SK-N-MC (cell line): Measurements from ENCODE around the gene MLANA.

Source experiments
- EZH2 ChIP-seq: fragments of 200-600 bp; sonication (generic); IDR thresholded peaks from one replicate; pipeline ENCODE4 v1.6.1; 2017; ENCODE audit warnings: antibody characterized with exemption
- FOXP2 ChIP-seq: optimal IDR thresholded peaks from 2 replicates; pipeline ENCODE3; 2011; ENCODE audit warnings: mild to moderate bottlenecking, moderate library complexity; ENCODE audit not compliant: insufficient read depth; ENCODE audit errors: extremely low read length, control extremely low read depth
- POLR2AphosphoS5 ChIP-seq: IDR thresholded peaks from 2 replicates; pipeline ENCODE4 v1.6.1; 2012; ENCODE audit warnings: mild to moderate bottlenecking, low read depth, low read length, borderline replicate concordance

- no peak for TF ChIP-seq EZH2
- TF ChIP-seq POLR2AphosphoS5: no peak
- TF ChIP-seq FOXP2: no peak
These were observed 31.5 kb downstream of the MLANA start for GRCh38 chr9:5922192-5922591.
